ENCODE results near the gene FSD2. TPM values are rescaled to one million over a fixed set of nuclear protein-coding genes. Genes with fewer than 3 reads are reported as not detected.

FSD2 gene
- total RNA-seq, 1 experiment from 2014 or later, result not detected

DNA sequence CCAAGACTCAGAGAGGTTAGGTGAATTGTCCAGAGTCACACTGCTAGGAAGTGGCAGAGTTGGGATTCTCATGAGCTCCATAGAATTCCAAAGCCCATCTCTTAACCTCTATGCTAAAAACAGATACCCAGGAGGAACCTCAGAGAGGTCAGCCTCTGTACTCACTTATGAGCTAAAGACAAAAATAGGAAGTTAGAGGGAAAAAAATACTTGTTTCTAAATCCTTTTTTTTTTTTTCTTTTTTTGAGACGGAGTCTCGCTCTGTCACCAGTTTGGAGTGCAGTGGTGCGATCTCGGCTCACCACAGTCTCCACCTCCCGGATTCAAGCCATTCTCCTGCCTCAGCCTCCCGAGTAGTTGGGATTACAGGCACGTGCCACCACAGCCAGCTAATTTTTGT is 31.4 kb downstream of the FSD2 start:
- TF ChIP-seq EZH2phosphoT487 (IDR thresholded peaks at IDR 0.05; ENCODE audit: borderline replicate concordance, low read length) (no peak), EZH2 (IDR thresholded peaks at IDR 0.05; ENCODE audit: low read length, unreplicated experiment) (no peak)
- TF ChIP-seq, protein P1, sequence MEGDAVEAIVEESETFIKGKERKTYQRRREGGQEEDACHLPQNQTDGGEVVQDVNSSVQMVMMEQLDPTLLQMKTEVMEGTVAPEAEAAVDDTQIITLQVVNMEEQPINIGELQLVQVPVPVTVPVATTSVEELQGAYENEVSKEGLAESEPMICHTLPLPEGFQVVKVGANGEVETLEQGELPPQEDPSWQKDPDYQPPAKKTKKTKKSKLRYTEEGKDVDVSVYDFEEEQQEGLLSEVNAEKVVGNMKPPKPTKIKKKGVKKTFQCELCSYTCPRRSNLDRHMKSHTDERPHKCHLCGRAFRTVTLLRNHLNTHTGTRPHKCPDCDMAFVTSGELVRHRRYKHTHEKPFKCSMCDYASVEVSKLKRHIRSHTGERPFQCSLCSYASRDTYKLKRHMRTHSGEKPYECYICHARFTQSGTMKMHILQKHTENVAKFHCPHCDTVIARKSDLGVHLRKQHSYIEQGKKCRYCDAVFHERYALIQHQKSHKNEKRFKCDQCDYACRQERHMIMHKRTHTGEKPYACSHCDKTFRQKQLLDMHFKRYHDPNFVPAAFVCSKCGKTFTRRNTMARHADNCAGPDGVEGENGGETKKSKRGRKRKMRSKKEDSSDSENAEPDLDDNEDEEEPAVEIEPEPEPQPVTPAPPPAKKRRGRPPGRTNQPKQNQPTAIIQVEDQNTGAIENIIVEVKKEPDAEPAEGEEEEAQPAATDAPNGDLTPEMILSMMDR (conservative IDR thresholded peaks at IDR 0.05; ENCODE audit: low read depth, low read length), result no peak
- H3K27ac ChIP-seq (ENCODE audit: low read length), result no peak overlapping the region
- no peaks in the 10 kb centered on the region for H3K9me3 ChIP-seq (ENCODE audit: low read length)
- H3K4me3 ChIP-seq (ENCODE audit: low read length), result no peak overlapping the region
- intact Hi-C loops (cut with micrococcal nuclease), result no loop called here
- ChIA-PET CTCF (no interaction called here), POLR2A (ENCODE audit: unreplicated experiment) (no interaction called here)
- no peak overlapping the region for H3K9ac ChIP-seq (ENCODE audit: low read length)
- DNase-seq (no peak), ATAC-seq (no peak)
- no peaks in the 10 kb centered on the region for H3K79me2 ChIP-seq (ENCODE audit: low read length)
- no peak overlapping the region for H3K4me2 ChIP-seq (ENCODE audit: low read length)
- no peak overlapping the region for H2AFZ ChIP-seq (ENCODE audit: low read length)
- H3K4me1 ChIP-seq (ENCODE audit: insufficient read depth, low read length), result no peaks in the 10 kb centered on the region
- BruUV-seq (replicated peaks), result no TSS peak
- H3K9me2 ChIP-seq (replicated peaks; ENCODE audit: low read length), result no peaks in the 10 kb centered on the region
- no peaks in the 10 kb centered on the region for H4K20me1 ChIP-seq (ENCODE audit: low read length)
- H3F3A ChIP-seq (ENCODE audit: low read length, unreplicated experiment), result no peaks in the 10 kb centered on the region
- H3K27me3 ChIP-seq (ENCODE audit: low read length), result no peaks in the 10 kb centered on the region
- no peaks in the 10 kb centered on the region for H3K36me3 ChIP-seq (ENCODE audit: low read depth, low read length)

DNA sequence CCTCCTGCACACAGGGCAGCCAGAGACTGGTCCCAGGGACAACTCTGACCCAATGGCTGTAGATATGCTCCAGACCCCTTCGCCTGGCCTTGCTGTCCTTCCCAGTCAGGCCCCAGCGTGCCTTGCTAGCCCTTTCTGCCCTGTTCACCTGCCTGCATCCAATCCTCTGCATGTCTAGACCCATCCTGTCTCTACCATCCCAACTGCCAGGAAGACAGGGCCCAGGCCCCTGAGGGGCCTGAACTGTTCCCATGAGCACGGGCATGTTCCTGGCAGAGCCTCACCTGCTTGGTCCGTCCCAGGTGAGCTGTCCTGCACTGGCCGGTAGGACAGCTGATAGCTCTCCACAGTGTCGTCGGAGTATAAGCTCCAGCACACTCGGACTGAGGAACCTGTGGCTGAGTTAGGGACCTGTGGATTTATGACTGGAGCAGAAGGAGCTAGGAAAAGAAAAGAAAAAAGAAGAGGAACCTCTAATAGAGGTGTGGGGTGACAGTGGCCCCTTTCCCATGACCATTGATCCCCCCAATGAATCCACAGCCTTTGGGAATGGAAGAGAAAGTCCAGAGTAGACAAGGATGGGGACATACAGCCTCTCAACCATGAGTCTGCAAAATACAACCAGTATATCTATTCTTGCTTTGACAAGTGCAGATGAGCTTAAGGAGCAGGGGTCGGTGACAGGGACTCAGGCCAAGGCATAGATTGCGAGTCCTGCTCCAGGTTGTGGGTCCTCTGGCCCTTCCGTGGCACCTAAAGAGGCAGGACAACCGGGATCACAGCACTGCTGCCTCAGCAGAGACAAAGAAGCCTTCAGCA is 33.9 kb downstream of the FSD2 start:
- Histone ChIP-seq H3K9me2 (replicated peaks; ENCODE audit: low read length) (no peaks in the 10 kb centered on the region), H3K9me3 (ENCODE audit: low read length) (no peaks in the 10 kb centered on the region), H3K4me3 (ENCODE audit: low read length) (no peak overlapping the region), H3K9ac (ENCODE audit: low read length) (no peak overlapping the region), H4K20me1 (ENCODE audit: low read length) (no peaks in the 10 kb centered on the region), H3K79me2 (ENCODE audit: low read length) (no peaks in the 10 kb centered on the region), H2AFZ (ENCODE audit: low read length) (no peak overlapping the region), H3K27ac (ENCODE audit: low read length) (no peak overlapping the region), H3K4me2 (ENCODE audit: low read length) (no peak overlapping the region), H3K36me3 (ENCODE audit: low read depth, low read length) (no peaks in the 10 kb centered on the region), H3K27me3 (ENCODE audit: low read length) (no peaks in the 10 kb centered on the region), H3F3A (ENCODE audit: low read length, unreplicated experiment) (no peaks in the 10 kb centered on the region), H3K4me1 (ENCODE audit: insufficient read depth, low read length) (peaks cover 9% of the 10 kb centered on the region)
- TF ChIP-seq EZH2 (IDR thresholded peaks at IDR 0.05; ENCODE audit: low read length, unreplicated experiment) (no peak), EZH2phosphoT487 (IDR thresholded peaks at IDR 0.05; ENCODE audit: borderline replicate concordance, low read length) (no peak)
- TF ChIP-seq, protein P1 (conservative IDR thresholded peaks at IDR 0.05; ENCODE audit: low read depth, low read length), result no peak
- no peak for ATAC-seq
- no peak for DNase-seq
- POLR2A ChIA-PET (ENCODE audit: unreplicated experiment), result no interaction called here
- intact Hi-C loops (cut with micrococcal nuclease), result no loop called here
- CTCF ChIA-PET, result no interaction called here
- BruUV-seq (replicated peaks), result no TSS peak

DNA sequence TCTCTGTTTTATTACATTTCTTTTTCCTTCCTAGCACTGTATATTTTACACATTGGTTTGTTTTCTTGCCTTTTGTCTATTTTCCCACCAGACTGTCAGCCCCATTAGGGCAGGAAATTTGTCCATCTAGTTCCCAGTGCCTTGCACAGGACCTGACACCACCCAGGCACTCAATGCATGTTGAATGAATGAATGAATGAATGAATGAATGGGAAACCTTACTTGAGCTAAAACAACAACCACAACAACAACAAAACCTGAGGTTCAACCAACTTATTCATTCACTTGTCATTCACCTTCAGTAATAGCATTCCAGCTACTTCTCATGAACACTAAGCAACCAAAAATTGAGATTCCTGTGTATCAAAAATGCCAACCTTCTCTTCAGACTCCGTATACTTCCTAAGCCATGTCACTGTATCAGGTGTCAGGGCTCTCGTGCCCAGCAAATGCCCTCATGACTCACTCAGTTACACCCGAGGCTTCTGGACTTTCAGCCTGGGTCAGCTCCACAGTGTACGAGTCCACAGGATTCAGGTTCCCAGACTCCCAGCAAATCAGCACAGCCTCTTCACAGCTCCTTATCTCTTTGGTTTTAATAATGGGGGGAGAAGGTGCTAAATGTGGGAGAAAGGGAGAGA is 37.3 kb downstream of the FSD2 start:
- Histone ChIP-seq H3K27me3 (ENCODE audit: low read length) (no peaks in the 10 kb centered on the region), H3K79me2 (ENCODE audit: low read length) (no peaks in the 10 kb centered on the region), H3K9me3 (ENCODE audit: low read length) (no peaks in the 10 kb centered on the region), H3K36me3 (ENCODE audit: low read depth, low read length) (no peaks in the 10 kb centered on the region), H3K4me3 (ENCODE audit: low read length) (no peak overlapping the region), H3F3A (ENCODE audit: low read length, unreplicated experiment) (no peaks in the 10 kb centered on the region), H3K4me1 (ENCODE audit: insufficient read depth, low read length) (peaks cover 9% of the 10 kb centered on the region), H3K27ac (ENCODE audit: low read length) (no peak overlapping the region), H3K9ac (ENCODE audit: low read length) (no peak overlapping the region), H3K4me2 (ENCODE audit: low read length) (no peak overlapping the region), H4K20me1 (ENCODE audit: low read length) (no peaks in the 10 kb centered on the region), H3K9me2 (replicated peaks; ENCODE audit: low read length) (no peaks in the 10 kb centered on the region), H2AFZ (ENCODE audit: low read length) (no peak overlapping the region)
- TF ChIP-seq, protein P1 (conservative IDR thresholded peaks at IDR 0.05; ENCODE audit: low read depth, low read length), result no peak
- TF ChIP-seq EZH2phosphoT487 (IDR thresholded peaks at IDR 0.05; ENCODE audit: borderline replicate concordance, low read length) (no peak), EZH2 (IDR thresholded peaks at IDR 0.05; ENCODE audit: low read length, unreplicated experiment) (no peak)
- BruUV-seq (replicated peaks), result no TSS peak
- ChIA-PET POLR2A (ENCODE audit: unreplicated experiment) (no interaction called here), CTCF (no interaction called here)
- peak; percentile 45 for DNase-seq
- intact Hi-C loops (cut with micrococcal nuclease), result no loop called here
- ATAC-seq, result peak; percentile 90

Measured in PC-3 (cell line).